GM21526 (cell line): ENCODE data around the gene CDC37.
"Not testable (repeated sequence)": the region's sequence is repeated elsewhere in the genome, so short reads cannot be mapped to it uniquely, and the experiment has no call there.

Experiments used
- ATAC-seq: cut with Tn5 transposase; IDR thresholded peaks from one replicate; pipeline ENCODE4 v1.9.1; 2021; ENCODE audit warnings: moderate library complexity; ENCODE audit not compliant: unreplicated experiment, low FRiP score

The CDC37 gene

DNA sequence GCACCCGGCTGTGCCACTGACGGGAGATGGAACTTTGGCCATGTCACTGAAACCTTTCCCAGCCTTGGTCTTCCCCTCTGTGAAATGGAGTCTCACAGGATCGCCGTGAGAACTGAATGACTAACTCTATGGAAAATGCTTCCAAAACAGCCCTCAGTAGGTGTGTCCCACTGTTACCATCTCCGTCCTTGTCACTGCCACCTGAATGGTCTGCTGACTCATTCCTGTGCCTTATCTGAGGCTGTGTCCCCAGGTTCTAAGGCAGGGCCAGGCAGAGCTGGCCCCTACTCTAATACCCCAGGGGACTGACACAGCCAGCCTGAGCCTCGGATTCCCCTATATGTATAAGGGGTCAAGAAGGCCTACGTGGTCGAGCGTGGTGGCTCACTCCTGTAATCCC, 4.5 kb downstream of the CDC37 start:
- no peak for ATAC-seq

DNA sequence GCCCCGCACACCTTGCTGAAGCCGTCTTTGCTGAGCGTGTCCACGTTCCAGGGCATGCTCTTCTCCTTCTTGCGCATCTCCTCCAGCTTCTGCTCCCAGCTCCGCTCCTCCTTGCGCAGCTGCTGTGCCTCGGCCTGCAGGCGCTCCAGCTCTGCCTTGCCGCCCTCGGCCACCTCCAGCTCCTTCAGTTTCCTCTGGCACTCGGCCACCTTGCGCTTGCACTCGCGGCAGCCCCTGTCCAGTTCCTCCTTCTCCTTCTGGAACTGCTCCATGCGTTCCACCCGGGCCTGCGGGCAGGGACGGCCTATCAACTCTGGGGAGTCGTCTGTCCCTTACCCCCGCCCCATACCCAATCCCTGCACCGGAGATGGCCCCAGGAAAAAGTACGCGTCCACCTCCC, 7.4 kb downstream of the CDC37 start:
- ATAC-seq, result no peak

DNA sequence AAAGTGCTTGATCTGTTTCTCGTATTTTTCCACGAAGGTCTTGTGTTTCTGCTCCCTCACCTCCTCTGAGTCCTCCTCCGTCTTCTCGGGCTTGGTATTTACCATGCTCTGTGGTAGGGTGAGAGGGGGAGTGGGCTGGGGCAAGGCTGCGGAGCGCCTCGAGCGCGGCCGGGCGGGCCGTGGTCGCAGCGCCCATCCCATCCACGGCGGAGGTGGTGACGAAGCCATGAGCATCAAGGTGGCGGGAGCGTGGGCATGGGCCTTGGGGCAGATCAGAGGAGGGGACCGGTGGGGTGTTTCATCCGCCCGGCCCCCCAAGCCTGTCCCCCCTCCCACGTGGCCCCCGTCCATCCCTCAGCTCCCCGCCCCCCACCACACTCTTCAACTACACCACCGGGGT, 7.9 kb downstream of the CDC37 start:
- ATAC-seq, result no peak

DNA sequence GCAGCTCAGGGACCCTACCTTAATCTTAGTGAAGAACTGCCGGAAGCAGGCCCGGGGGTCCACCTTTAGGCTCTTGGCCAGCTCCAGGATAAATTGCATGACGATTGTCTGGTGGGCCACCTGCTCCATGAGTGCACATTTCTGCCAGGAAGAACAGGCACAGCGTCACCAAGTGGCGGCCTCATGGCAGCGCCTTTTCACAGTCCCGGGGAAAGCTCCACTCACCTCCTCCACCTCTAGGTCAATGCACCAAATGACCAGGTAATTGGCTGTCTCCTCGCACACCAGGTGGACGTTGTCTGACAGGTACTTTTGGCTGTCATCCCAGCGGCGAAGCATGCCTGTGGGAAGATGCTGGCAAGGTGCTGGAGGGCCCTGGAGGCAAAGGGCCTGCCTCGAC, 8.3 kb downstream of the CDC37 start:
- ATAC-seq, result no peak

DNA sequence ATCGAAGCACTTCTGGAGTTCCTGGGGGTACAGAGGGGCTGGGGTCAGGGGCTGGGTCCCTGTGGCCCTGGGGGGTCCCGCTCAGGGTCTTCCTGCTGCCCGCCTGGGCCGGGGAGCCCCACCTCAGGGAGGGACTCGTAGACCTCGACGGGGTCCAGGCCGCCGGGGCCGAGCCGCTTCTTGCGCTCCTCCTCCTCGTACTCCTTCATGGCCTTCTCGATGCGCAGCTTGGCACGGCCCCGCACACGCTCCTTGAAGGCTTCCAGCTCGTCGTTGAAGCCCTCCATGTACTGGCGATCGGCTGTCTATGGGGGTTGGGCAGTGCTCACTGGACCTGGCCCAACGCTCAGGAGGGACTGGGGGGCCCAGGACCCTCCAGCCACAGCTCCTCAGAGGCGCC, 10.2 kb downstream of the CDC37 start:
- no peak for ATAC-seq

DNA sequence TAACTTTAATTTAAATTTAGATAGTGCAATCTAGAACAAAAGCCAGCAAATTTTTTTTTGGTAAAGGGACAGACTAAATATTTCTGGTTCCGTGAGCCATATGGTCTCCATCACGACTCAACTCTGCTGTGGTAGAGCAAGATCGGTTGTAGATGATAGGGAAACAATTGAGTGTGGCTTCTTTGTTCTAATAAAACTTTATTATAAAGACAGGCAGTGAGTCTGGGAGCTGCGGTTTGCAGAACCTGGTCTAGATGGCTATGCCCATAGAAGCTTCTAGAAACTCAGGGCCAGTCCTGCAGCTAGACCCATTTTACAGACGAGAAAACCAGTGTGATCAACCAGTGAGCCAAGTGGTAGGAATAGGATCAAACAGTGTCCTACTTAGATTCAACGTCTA, 11.2 kb downstream of the CDC37 start:
- ATAC-seq, result no peak

DNA sequence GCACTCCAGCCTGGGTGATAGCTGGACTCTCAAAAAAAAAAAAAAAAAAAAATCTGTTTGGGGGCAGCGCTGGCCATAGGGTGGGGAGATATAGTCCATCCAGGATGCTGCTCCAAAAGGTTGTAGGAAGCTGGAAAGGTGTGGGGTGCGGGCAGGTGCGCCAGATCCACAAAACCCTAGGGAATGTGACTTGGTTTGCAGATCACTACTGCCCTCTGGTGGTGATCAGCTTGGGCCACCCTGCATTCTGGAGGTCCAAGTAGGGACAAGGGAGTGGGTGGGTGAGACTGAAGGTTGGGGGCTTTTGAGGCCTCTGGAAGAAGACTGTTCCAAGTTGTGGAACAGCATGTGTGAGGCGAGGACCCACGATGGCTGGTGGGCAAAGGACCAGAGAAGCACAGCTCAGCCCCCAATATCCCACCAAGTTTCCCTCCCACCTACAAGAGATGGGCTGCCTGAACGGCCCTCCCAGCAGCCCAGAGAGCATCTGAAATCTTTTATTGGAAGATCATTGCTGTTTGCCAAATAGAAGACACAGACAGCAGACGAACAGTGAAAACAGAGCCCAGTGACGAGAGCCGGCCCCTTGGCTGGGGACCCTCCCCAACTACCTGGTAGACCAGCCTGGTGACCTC, 12.6 kb downstream of the CDC37 start:
- ATAC-seq, result no peak

DNA sequence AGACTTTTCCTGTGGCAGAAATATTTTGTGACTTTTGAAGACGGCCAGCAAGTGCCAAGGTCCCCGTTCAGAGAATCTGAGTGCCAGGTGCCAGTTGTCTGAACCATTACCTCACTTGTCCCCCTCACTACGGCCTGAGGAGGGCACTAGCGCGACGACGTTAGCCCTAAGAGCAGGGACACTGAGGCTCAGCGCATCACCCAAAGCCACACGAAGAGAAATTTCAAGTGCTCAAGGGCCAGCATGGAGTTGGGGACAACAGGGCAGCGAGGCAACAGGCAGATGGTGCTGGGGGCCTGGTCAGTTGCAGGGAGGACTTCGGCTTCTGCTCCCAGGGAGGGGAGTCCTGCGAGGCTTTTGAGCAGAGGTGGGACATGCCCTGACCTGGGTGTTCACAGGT, 13.5 kb downstream of the CDC37 start:
- ATAC-seq, result no peak

DNA sequence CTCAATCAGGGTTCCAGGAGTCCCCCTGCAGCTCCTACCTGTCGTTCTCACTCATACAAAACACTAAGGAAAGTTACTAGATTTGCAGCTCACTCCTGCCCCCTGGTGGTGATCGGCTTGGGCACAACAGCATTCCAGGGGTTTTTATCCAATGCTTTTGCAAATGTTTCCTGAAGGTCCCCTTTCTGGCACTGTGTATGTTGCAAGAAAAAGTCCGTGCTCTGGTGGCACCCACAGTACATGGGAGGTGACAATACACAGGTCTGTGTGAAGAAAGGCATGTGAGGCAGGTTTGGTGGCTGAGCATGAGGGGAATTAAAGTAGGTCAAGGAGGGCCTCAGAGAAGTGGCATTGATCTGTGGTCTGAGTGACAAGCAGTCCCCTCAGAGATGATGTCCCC, 14.4 kb downstream of the CDC37 start:
- ATAC-seq, result no peak

DNA sequence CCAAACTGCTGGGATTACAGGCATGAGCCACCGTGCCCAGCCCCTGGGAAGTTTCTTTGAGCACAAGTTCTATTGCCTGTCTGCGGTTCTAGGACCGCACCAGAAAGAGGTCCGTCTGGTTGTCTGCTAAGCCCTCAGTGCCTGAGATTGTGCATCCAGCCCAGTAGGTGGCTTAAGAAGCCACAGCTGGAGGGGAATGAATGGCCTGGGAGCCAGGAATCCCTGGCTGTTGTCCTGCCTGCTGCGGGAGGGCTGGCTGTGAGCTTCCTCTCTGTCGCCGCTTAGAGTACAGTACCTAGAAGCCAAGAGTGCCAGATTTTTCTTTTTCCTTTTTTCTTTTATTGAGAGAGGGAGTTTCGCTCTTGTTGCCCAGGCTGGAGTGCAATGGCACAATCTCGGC, 18.8 kb downstream of the CDC37 start:
- ATAC-seq, result no peak

DNA sequence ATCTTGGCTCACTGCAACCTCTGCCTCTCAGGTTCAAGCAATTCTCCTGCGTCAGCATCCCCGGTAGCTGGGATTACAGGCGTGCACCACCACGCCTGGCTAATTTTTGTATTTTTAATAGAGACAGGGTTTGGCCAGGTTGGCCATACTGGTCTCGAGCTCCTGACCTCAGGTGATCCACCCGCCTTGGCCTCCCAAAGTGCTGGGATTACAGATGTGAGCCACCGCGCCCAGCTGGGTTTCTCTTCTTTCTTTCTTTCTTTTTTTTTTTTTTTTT, 20.2 kb downstream of the CDC37 start:
- not testable (repeated sequence) for ATAC-seq

DNA sequence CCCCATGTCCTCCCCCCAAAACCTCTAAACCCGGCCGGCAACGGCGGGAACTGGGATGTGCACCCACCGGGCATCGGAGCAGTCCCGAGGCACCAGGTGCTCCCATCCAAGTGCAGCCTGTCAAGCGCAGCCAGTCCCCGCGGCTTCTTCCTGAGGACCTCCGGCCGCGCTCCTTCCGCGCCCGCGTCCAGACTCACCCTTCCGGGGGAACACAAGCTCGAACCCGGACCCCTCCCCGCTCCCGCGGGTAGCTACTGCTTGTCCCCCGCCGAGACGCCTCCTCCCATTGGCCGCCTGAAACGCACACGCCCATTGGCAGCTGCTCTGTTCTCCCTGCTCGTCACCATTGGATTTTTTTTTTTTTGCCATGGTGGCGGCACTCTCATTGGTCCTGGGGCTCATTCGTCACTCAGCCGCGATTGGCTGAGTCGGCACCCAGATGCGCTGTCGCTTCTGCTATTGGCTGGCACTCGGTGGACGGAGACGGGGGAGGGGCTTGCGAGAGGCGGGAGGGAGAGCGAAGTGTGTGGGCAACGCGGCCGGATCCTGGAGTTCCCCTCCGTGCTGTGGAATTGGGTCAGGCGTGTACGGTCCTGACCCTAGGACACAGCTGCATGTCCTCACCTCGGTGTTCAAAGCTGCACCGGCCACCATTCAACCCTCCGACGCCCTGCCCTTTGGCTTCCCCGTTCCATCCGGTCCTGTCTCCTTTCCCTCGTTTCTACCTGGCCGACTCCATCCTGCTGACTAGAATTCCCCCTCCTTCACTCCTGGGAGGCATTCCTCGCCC, 22.8 kb downstream of the CDC37 start, which contains the start of gene TYK2:
TYK2 (minus strand) TSS at position 260 of the 790 bp plus-strand sequence. CDS start 2,166 bp downstream, outside the sequence.
- ATAC-seq, result peak; percentile 79

DNA sequence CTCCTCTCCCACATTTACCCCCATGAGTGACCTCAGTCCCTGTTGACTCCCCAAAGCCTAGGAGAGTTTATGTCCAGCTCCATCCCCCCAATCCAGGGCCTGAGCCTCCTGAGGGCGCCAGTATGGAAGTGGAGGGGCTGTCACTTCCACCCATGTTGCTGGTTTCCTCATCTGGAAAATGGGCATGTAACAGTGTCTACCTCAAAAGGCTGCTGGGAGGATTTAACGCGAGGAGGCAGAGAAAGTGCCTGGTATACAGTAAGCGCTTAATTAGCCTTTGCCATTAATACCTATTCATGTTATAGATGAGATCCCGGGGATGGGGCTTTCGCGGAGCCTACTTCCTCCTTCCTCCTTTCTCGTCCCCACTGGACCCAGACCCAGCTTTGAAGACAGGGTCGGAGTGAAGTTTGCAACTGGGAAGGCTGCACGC, 23.4 kb downstream of the CDC37 start:
- peak; percentile 3 for ATAC-seq

DNA sequence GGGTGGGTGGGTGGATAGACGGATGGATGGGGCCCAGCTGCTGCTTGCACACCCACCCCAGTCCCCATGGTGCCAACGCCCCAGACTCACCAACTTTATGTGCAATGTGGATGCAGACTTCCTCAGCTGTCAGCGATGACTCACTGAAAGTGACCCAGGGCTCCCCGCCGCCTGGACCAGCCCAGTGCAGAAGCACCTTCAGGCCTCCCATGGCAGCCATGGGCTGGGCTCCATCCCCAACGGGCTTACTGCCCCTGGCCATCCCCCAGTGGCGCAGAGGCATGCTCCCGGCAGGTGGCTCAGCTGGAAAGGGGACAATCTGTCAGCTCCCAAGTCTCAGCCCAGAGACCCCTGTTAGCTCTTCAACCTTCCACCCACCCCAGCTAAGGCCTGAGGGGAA, 25.2 kb downstream of the CDC37 start:
- ATAC-seq, result no peak

DNA sequence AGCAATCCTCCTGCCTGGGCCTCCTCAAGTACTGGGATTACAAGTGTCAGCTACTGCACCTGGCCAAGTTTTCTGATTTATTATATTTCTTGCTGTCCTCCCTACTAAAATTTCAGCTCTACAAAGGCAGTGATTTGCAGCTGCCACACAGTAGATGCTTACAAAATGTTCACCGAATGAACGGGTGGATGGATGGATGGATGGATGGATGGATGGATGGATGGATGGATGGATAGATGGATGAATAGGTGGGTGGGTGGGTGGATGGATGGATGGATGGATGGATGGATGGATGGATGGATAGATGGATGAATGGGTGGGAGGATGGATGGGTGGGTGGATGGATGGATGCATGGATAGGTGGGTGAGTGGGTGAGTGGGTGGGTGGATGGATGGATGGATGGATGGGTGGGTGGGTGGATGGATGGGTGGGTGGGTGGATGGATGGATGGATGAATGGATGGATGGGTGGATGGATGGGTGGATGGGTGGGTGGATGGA, 26.2 kb downstream of the CDC37 start:
- not testable (repeated sequence) for ATAC-seq

DNA sequence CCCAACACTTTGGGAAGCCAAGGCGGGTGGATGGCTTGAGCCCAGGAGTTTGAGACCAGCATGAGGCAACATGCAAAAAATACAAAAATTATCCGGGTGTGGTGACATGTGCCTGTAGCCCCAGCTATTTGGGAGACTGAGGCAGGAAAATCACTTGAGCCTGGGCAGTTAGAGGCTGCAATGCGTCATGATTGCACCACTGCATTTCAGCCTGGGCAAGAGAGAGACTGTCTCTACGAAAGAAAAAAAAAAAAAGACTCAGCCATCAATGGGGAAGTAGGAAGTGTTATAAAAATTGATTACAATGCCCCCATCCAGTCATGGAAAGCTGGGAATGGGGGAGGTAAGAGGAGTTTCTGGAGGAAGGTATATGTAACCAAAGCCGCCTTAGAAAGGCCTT, 28.4 kb downstream of the CDC37 start:
- no peak for ATAC-seq

DNA sequence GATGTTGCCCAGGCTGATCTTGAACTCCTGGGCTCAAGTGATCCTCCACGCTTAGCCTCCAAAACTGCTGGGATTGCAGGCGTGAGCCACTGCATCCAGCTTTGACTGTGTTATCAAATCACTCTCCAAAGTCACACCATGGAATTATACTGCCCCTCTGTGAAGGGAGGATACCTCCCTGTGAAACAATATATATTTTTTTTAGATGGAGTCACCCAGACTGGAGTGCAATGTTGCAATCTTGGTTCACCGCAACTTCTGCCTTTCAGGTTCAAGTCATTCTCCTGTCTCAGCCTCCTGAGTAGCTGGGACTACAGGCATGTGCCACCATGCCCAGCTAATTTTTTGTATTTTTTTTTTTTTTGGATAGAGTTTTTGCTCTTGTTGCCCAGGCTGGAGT, 30.7 kb downstream of the CDC37 start:
- no peak for ATAC-seq

DNA sequence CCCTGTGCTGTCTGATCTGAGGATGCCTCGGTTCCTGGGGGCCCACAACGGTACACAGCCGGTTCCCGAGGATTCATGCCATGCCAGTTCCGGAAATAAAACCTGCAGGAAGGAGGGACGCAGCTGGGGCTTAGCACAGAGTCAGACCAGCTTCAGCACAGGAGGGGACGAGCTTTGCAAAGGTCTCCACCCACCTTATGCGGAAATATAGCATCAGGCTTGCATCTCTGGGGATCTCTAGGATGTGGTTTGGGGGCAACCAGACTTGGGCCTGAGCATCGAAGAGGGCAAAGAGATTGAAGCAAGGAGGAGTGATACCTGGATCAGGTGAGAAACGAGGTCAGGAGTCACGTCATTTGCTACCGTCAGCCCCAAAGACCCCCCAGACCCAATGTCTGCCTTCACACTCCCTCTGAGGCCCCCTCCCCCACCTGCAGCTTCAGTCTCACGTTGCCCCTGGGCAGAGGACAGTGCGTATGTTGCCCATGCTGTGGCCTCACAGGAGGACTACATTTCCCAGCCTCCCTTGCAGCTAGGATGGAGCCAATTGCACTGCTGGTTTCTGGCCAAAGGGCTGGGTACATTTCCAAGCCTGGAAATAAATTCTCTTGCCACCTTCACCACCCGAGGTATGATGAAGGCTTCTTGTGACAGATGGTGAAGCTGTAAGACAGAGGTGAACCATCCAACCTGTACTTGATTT, 35.1 kb downstream of the CDC37 start:
- ATAC-seq, result no peak

DNA sequence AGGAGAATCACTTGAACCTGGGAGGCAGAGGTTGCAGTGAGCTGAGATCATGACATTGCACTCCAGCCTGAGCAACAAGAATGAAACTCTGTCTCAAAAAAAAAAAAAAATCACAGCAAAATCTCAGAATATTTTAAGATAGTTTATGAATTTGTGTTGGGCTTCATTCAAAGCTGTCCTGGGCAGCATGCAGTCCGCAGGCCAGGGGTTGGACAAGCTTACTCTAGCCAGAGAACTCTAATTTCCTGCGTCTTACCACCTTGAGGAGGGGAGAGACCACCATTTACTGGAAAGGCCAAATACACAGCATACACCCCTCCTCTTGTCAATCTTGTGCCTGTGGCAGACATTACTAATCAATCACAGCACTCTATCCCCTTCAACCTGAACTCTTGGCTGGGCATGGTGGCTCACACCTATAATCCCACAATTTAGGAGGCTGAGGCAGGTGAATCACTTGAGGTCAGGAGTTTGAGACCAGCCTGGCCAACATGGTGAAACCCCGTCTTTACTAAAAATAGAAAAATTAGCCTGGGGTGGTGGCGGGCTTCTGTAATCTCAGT, 36.3 kb downstream of the CDC37 start:
- not testable (repeated sequence) for ATAC-seq

DNA sequence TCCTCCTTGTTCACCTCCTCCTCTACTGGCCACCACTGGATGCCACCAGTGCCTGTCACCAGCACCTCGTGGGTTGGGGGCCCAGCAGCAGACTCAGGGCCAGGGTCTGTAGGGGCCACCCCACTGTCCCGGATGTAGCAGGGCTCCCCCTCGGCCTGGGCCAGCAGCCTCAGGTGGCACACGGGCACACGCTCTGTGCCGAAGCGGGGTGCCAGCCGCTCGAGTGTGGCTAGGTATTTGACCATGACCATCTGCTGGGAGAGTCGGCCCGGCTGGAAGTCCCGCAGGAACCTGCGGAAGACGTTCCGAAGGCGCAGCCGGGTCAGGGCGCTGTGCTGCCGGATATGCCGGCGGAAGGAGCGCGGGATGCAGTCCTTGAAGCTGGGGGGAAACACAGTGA, 37.8 kb downstream of the CDC37 start:
- ATAC-seq, result no peak

DNA sequence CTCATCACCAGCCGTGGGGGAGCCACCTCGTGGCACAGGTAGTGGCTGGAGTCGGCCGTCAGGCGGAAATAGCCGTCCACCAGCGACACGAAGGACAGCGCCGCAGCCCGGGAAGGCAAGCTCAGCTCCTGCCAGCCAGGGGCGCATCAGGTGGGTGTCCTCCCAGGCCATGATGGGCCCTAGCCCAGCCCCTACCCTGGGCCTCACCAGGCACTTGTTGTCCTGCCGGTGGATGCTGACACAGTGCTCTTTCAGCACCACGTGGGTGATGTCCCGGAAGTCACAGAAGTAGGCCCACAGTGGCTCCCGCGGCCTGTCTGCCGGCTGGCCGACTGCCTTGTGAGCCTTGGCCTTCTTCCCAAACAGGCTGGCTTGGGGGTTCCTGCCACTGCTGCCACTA, 38.7 kb downstream of the CDC37 start:
- ATAC-seq, result no peak
